ENCODE data around the gene HNRNPA1. TPM values are rescaled to one million over a fixed set of nuclear protein-coding genes. Genes with fewer than 3 reads are reported as not detected.
"Not testable (repeated sequence)": the region's sequence is repeated elsewhere in the genome, so short reads cannot be mapped to it uniquely, and the experiment has no call there.

HNRNPA1 gene
- total and polyA plus RNA-seq, 11 donors = 129 to 735 (median 396) TPM

GRCh38 chr12:54279227-54279631 is 1.3 kb upstream of the HNRNPA1 start:
- H3K4me3 ChIP-seq = peak overlapping the region; percentile 60 to 93 (median 72)
- intact Hi-C loops (cut with DNase I) = loop anchor here in 2 of 10 donors (2.0 kb wide), 3 partner anchors 18 to 46 kb away; partner anchors contain the start of gene COPZ1 (in 1 of the 2)
- ATAC-seq (no peak), DNase-seq (no peak)
- H3K9me3 ChIP-seq = no peaks in the 10 kb centered on the region
- 0 to 1% (median 0%) methylated on average over 19 of the region's 19 CpGs for WGBS, 4 donors
- peaks cover 7 to 54% (median 47%) of the 10 kb centered on the region in 12 donors for H3K4me1 ChIP-seq
- H3K27me3 ChIP-seq = no peaks in the 10 kb centered on the region
- peaks cover 0 to 31% (median 29%) of the 10 kb centered on the region in 9 donors for H3K36me3 ChIP-seq
- peak overlapping the region; percentile 82 to 99 (median 94) for H3K27ac ChIP-seq
- TF ChIP-seq CTCF (IDR thresholded peaks at IDR 0.05) (no peak), POLR2A (IDR thresholded peaks at IDR 0.05) (no peak)

- peak within 1 kb of the TSS; percentile 82 to 99 (median 94) for H3K27ac ChIP-seq
- H3K36me3 ChIP-seq = peaks cover 0 to 38% (median 35%) of the 10 kb centered on the region in 9 donors
- DNase-seq (peak; percentile 99 to 100 (median 99)), ATAC-seq (peak; percentile 87 to 92 (median 90))
- no peaks in the 10 kb centered on the region for H3K27me3 ChIP-seq
- no peaks in the 10 kb centered on the region for H3K9me3 ChIP-seq
- peak within 1 kb of the TSS; percentile 61 to 93 (median 79) for H3K4me3 ChIP-seq
- H3K4me1 ChIP-seq = peaks cover 9 to 60% (median 50%) of the 10 kb centered on the region in 12 donors
- TF ChIP-seq CTCF (IDR thresholded peaks at IDR 0.05) (no peak), POLR2A (IDR thresholded peaks at IDR 0.05) (peak; percentile 44 to 88)
- 0% methylated on average over 49 of the region's 49 CpGs for WGBS, 4 donors
- intact Hi-C loops (cut with DNase I) = loop anchor here in 4 of 10 donors (1.0 to 10.0 kb wide), 6 partner anchors 19 to 77 kb away; partner anchors contain the start of gene COPZ1 (in 3 of the 4)
Observed at GRCh38 chr12:54279632-54280467, 676 bp upstream of the HNRNPA1 start, which contains the start of gene CBX5. TSS of gene CBX5 (minus strand) at chr12:54280122. CDS start at chr12:54257650, 22,472 bp downstream.

GRCh38 chr12:54281261-54281638 is 724 bp downstream of the HNRNPA1 start:
- DNase-seq, H3K27me3 ChIP-seq, ATAC-seq, H3K9me3 ChIP-seq: not testable (repeated sequence)
- Histone ChIP-seq H3K36me3 (peaks cover 0 to 52% (median 48%) of the 10 kb centered on the region in 9 donors), H3K4me1 (peaks cover 9 to 73% (median 63%) of the 10 kb centered on the region in 12 donors), H3K4me3 (peak overlapping the region; percentile 61 to 93 (median 79)), H3K27ac (peak overlapping the region; percentile 82 to 99 (median 94))
- 0 to 1% (median 0%) methylated on average over 10 of the region's 10 CpGs for WGBS, 4 donors
- intact Hi-C loops (cut with DNase I) = loop anchor here in 2 of 10 donors (2.0 to 10.0 kb wide), 3 partner anchors 44 to 76 kb away; partner anchors contain the start of gene COPZ1 (in 1 of the 2)

GRCh38 chr12:54281694-54282093 is 1.2 kb downstream of the HNRNPA1 start:
- WGBS, 4 donors = 17 to 22% (median 20%) methylated on average over 4 of the region's 4 CpGs
- H3K9me3 ChIP-seq, DNase-seq, ATAC-seq, H3K27me3 ChIP-seq: not testable (repeated sequence)
- peaks cover 9 to 77% (median 66%) of the 10 kb centered on the region in 12 donors for H3K4me1 ChIP-seq
- intact Hi-C loops (cut with DNase I) = loop anchor here in 3 of 10 donors (2.0 to 10.0 kb wide), 4 partner anchors 43 to 76 kb away; partner anchors contain the start of gene COPZ1 (in 1 of the 3)
- peak overlapping the region in 10 of 12 donors; percentile 88 to 99 (median 96) for H3K27ac ChIP-seq
- peak overlapping the region; percentile 61 to 93 (median 79) for H3K4me3 ChIP-seq
- H3K36me3 ChIP-seq = peaks cover 0 to 56% (median 52%) of the 10 kb centered on the region in 9 donors
